ENCODE measurements around the gene CCDC40.
"Not testable (repeated sequence)": the region's sequence is repeated elsewhere in the genome, so short reads cannot be mapped to it uniquely, and the experiment has no call there.

The CCDC40 gene

DNA sequence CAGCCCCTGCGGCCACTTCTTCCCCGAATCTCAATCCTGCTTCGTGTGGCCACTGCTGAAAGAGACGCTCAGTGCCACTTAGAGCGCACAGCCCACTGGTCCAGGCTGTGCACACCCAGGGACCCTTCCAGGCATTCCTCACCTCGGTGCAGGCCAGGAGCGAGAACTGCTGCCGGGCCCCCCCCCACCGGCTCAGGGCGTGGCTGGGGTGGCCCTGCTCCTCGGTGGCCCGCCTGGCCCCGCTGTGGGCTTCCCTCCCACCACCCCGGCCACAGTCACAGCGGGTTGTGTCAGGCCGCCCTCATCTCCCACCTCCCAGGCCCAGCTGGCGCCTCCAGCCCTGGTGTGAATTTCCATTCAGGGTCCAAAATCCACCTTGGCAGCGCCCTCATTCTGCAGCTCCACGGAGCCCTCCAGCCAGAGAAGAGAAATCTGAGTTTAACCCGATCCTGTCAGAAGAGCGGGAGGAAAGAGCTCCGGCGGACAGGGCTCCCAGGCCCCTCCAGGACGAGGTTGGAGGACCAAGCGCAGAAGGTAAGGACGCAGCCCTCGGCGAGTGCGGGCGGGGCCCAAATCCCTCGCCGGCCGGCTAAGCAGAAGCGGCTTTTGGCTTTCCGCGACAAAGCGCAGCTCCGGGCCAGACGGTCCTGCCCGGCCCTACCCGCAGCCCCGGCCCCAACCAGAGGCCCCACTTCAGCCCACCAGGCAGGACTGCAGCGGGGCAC lies 12.8 kb upstream of the CCDC40 start:
- FAIRE-seq = no peak

DNA sequence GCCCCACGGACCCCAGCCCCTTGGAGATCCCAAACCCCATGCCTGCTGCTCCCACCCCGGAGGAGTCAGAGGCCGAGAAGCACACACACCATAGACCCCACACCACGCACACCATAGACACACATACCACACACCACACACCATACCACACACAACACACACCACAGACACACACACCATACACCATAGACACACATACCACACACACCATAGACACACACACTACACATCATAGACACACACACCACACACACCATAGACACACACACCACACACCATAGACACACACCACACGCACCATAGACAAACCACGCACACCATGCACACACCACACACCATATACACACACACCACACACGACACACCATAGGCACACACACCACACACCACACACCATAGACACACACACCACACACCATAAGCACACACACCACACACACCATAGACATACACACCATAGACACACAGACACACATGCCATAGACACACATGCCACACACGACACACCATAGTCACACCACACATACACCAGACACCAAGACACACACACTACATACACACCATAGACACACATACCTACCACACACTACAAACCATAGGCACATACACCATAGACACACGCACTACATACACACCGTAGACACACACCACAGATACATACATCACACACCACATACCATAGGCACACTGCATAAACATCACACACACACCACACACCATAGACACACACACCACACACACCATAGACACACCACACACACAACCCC lies 12.1 kb upstream of the CCDC40 start:
- no peak for FAIRE-seq

DNA sequence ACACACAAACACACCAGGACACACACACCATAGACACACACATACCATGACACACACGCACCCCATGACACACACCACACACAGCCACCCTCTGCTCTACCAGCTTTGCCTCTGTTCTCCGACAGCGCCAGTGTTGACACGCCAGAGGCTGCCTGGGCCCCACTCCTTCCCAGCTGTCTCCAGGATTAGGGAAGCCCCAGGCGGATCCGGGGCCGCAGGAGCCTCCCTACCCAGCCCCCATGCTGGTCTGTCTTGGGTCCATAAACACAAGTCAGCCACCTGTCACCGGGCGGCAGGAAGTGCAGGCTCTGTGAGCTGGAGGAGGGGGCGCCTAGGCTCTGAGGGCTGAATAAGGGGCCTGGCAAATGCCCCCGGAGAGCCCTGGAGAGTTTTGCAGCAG lies 11.3 kb upstream of the CCDC40 start:
- no peak for FAIRE-seq

DNA sequence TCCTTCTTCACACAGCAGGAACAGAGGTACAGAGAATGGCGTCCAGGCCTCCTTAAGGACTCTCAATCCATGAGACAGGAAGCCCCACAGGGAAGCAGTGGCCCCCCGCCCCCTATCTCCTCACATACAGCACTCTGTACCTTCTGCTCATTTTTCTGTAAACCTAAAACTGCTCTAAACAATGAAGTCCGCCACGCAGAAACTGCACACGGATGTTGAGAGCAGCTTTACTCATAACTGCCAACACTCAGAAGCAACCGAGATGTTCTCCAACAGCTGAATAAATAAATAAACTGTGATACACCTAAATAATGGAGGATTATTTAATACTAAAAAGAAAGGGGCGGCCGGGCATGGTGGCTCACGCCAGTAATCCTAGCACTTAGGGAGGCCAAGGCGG lies 10.6 kb upstream of the CCDC40 start:
- no peak for FAIRE-seq

DNA sequence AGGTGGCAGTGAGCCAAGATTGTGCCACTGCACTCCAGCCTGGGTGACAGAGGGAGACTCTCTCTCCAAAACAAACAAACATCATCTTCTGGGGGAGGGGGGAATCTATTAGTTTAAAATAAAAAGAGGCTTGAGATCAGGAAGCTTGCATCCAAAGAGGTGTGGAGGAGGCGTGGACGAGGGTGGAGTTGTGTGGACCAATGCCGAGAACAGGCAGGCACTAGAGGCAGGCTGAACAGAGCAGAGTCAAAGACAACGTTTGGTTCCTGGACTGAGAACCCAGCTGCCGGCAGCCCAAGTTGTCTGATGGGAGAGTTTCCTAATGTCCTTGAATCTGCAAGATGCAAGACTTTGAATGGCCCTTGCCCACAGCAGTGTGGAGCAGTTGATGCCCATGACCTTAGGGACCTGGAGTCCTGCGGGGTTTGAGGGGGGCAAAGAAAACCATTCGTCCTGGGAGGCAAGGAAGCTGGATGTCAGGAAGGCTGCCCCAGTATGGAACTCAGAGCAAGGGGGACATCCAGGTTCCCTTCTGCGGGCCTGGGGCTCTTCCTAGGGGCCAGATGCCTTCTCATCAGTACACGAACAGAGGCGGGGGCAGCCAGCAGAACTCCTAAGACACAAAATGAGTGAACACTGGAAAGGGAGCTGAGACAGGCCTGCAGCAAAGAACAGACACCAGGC lies 9.9 kb upstream of the CCDC40 start:
- no peak for FAIRE-seq

DNA sequence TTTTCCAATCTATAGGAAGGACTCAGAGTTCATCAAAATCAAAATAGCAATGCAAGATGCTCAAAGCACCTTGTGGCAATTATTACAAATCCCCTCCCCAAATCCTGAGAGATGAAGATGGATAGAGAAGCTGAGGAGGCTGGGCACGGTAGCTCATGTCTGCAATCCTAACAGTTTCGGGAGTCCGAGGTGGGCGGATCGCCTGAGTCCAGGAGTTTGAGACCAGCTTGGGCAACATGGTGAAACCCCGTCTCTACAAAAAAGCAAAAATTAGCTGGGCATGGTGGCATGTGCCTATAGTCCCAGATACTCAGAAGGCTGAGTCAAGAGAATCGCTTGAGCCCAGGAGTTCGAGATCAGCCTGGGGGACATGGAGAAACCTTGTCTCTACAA lies 9.4 kb upstream of the CCDC40 start:
- FAIRE-seq = no peak

DNA sequence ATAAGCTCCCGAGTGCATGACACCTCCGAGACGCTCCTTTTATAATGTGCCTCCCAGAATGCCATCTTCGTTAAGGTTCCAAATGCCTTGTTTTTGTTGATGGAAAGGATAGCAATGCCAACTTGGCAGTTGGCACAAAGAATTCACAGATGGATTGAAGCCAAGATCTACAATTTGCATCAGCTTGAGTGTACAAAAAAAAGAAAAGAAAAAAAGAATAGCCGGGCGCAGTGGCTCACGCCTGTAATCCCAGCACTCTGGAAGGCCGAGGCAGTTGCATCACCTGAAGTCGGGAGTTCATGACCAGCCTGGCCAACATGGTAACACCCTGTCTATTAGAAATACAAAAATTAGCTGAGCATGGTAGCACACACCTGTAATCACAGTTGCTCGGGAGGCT lies 8.4 kb upstream of the CCDC40 start:
- FAIRE-seq = no peak

DNA sequence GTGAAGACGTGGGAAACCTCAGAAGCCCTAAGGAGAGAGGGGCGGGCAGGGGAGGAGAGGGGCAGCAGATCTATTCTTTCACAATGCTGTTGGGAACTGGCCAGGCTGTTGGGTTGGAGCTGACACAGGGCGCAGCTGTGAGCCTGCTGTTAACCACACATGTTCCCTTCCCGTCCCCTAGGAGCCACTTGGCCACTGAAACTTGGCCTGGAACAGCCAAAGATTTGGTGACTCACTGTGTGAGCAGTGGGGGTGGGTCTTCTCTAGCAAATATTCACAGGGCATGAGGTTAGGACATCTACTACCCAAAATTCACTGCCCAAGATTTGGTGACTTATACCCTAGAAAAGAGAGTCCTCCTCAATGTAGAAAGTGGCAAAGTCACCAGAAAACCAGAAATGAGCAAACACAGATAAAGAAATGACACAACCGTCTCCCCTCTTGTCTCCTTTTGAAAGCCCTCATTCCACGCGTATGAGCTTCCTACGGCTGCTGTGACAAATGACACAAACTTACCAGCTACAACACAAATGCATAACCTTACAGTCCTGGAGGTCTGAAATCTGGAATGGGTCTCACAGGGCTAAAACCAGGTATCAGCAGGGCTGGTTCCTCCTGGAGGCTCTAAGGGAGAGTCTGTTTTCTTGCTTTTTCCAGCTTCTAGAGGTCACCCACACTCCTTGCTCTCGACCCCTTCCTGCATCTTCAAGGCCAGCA lies 7.0 kb upstream of the CCDC40 start:
- no peak for FAIRE-seq

DNA sequence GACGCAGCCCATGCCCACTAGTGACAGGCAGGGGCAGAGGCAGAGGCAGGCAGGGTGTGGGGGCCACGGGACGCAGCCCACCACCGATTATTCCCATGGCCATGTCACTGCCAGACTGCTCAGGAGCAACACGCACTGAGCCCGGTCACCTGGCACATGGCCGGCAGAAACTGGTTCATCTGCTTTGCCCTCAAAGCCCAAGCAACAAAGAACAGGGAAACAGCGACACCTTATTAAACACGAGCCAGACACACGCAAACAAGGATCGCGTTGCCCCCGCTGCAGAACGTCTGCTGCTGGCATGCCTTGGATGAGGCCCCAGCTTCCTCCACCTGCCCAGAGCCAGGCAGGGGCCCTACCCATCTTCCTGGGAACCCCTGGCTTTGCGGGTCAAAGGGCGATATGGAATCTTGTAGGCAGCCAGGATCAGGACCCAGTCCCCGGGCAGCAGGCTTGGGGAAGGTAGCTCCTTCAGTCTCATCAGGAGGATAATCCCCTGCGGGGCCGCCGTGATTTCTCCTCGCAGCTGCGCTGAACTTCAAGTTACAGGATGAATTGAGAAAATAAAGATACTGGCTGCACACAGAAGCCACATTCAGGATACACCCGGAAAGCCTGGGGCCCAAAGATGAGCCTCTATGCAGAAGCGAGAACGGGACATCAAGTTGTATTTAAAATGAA lies 5.6 kb upstream of the CCDC40 start:
- no peak for FAIRE-seq

DNA sequence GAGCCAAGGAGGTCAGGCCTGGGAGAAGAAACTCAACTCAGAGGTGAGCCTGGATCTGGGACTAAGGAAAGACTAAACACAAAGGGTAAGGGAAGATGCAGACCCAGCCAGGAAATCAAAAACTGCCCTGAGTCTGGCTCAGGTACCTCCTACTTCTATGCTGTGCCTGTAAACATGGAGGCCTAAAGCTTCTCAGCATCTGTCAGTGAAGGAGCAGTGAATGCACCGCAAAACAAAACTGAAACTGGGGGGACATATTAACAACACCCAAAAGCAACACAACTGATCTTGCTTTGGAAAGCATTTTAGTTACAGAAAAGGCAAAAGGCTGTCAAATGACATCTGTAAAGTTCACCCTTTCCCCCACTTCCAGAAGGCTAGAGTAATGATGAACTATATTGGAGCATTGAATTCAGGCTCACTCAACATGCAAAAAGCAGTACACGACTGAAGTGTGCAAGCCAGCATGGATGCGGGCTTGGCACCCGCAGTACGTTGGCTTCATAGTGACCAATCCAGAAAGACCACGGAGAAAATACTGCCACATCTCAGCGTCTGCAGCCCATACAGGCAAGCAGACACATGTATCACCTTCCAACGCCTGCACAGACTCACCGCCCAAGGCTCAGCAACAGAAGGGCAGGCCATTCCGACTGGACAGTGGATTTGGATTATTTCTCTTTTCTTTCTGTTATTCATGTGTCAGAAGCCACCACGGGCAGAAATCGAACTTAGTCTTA lies 4.6 kb upstream of the CCDC40 start:
- FAIRE-seq = no peak

DNA sequence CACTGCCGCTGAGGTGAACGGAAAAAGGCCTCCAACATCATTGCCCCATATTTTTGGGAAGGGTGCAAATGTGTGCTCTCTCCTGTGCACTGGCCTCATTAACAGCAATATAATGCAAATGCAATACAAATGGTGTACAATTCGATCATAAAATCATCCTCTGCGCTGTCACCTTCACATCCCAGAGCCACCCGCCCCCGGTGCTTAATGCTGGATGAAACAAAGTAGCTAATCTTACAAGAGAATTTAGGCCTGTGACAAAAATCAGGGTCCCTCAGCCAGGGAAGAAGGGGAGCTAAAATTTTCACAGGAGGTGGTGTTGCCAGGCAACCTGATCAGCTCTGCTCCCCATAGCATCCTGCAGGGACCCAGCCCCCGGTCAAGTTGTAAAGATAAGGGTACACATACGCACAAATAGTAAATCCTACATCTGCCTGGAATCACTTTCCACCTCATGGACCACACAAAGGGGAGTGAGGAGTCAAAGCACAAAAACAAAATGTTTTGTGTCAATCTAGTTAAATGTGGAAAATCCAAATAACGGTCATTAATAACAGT lies 3.7 kb upstream of the CCDC40 start:
- FAIRE-seq = no peak

DNA sequence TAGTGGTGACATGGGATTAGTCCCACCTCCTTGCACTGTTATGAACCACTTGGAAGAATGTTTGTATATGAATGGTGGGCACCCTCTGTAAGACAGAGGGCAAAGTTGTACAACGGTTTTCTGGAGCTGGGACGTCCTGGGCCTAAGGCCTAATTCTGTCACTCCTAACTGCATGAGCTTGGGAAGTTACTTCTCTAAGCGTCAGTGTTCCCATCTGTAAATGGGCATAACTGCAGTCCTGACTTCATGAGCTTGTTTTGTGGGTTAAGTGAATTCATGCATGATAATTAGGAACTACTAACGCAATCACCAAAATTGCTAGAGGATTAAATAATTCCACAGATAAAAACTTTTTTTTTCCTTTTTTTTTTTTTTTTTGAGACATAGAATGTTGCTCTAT lies 2.6 kb upstream of the CCDC40 start:
- FAIRE-seq = no peak

DNA sequence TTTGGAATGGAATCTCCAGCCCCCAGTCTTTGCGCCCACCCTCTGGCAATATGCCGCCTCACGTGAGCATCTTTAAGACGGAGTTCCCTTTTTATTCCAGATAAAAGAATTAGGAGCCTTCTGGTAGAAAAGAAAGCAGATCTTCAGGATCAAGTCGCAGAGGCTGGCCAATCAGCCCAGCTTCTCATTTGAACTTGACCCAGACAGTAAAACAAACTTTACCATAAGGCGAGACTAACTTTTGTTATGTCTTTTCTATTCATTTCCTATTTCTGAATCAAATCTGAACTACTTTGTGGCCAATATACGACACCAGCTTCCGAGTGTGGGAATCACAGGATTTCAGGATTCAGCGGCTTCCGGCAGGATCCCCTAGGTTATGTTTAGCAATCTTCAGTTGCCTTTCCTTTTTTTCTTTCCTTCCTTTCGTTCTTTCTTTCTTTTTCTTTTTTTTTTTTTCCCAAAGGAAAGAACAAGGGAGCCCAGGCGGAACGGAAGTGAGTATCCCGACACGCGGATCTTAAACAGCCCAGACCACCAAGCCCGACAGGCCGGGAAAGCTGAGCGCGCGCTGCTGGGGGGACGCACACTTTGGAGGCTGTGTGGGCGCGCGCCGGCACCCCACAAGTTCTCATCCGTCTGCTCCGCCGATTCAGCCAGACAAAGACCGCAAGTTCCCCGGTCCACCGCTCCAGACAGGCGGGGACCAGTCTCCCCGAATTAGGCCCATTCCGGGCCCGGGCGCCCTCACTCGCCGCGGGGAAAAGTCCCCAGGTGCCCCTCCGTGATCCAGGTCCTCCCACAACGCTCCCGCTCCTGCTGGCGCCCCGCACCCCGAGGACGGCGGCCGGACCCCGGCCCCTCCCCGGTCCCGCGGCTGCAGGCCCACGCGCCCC lies 1.4 kb upstream of the CCDC40 start:
- FAIRE-seq = no peak

DNA sequence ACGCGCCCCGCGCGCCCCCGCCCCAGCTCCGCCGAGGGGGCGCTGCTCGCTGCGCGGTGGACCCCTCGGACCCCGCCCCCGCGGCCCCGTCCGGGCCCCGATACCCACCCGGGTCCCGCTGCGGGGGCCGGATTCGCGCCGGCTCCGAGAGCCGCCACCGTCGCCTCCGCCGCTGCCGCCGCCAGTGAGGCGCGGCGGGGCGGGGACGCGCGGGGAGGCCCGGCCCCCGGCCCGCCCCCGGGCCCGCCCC lies 830 bp upstream of the CCDC40 start, which contains the start of gene TBC1D16:
Gene TBC1D16, minus strand, starts transcription at position 186 of the 250 bp plus-strand sequence. CDS start 22,325 bp downstream, outside the sequence.
- no peak for FAIRE-seq

DNA sequence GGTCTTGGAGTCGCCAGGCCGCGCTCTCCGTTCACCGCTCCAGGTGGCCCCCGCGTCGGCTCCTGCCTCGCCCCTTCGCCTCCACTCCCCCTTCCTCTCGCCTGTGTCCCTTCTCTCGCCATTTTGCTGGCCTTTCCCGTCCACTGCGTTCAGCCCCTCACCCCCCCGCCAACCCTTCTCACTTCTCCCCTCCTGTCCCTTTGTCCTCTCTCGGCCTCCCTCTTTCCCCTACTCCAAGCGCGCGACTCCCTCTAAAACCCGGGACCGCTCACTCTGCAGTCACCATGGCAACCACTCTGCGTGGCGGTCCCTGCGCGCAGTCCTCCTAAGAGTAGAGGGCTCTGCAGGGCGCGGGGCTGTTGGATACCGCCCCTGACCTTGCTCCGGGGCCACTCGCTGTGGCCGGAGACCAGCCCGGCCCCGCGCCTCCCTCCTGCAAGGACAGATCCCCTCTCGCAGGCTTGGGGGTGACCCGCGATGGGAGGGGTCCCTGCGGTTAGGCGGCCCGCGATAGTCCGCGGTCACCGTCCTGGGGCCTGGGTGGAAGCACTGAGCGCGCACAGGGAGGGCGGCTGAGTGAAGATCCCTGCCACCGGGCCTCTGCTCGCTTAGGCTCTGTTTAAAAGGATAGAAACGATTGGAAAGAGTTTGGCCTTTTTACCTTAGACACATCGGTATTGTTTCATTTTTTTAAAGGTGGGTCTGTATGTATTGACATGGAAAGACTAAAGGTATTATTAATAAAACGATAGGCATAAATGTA lies 454 bp downstream of the CCDC40 start:
- FAIRE-seq = no peak

DNA sequence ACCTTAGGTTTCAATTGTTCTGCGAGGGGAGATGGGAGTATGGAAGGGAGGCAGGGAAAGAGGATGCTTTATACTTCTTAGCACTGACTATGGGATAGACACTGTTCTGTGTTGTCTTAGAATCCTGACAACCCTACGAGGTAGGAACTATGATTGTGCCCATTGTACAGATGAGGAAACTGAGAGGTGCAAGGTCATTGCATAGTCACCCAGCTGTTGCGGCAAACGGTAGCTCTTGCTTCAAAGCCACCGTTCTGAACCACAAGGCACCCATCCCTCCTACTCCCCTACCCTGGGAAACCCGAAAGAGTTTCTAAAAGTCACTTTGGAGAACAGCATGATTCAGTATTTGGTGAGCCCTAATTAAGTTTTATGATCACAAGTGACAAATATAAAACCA lies 7.5 kb downstream of the CCDC40 start:
- no peak for FAIRE-seq

DNA sequence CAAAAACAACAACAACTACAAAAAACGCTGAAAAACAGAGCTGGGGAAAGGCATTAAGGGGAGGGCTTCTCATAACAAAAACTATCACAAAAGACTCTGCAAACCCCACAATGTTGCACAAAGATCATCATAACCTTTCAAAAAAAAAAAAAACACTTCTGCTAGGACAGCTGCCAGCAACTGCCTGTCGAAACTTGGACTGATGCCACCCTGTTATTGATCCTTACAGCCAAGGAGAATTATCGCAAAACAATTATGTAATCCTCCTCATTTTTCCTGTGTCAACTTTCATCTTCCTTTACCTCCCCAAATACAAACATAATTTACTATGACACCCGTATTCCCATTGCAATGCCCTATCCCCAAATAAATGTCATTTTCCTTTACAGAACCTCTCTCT lies 9.3 kb downstream of the CCDC40 start:
- FAIRE-seq = no peak

DNA sequence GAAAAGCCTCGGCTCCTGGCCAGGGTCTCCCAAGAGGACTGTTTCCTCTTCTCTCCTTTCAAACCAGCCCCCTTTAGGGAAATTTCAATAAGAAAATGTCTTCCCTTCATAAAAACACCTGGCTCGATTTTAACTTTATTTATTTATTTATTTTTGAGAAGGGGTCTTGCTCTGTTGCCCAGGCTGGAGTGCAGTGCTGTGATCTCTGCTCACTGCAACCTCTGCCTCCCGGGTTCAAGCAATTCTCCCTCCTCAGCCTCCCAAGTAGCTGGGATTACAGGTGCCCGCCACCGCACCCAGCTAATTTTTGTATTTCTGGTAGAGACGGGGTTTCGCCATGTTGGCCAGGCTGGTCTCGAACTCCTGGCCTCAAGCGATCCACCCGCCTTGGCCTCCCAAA lies 10.3 kb downstream of the CCDC40 start:
- not testable (repeated sequence) for FAIRE-seq

DNA sequence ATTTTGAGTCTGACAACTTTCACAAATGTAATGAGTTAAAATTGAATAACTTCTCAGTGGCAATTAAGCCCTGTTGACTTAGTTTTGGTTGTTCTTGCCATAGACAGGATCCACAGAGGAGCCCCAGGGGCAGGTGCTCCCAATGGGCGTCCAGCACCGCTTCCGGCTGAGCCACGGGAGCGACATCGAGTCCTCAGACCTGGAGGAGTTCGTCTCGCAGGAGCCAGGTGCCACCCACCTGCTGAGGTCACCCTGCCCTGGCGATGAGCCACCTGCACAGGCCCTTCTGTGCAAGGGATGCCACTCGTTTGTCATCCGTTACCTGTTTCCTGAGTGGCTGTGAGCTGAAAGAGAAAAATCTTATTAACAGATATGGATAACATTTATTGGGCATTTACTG lies 10.7 kb downstream of the CCDC40 start:
- FAIRE-seq = no peak

DNA sequence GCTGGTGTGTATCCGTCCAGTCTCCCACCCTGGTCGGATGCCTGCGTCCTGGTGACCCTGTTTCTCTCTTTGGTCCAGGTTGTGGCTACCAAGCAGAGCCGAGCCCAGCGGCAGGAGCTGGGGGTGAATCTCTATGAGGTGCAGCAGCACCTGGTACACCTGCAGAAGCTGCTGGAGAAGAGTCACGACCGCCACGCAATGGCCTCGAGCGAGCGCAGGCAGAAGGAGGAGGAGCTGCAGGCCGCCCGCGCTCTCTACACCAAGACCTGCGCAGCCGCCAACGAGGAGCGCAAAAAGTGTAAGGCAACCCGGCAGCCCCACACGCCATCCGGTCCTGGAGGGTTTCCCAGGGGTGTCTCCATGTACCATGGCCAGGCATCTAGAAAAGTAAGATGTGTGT lies 13.5 kb downstream of the CCDC40 start:
- FAIRE-seq = no peak

Measured in A204.1 (cell line).